ENCODE results near the gene CDH10. TPM values are rescaled to one million over a fixed set of nuclear protein-coding genes. Genes with fewer than 3 reads are reported as not detected.

CDH10 gene
- polyA plus RNA-seq, 1 of the 3 experiments (the other 2 are of a cell fraction): 0.10 TPM

- H3K4me3 ChIP-seq (ENCODE audit: low read depth in 2 of 2, low read length in 1 of 2): no peak overlapping the region
- ChIA-PET POLR2A (no interaction called here), CTCF (no interaction called here)
- no peaks in the 10 kb centered on the region for H3F3A ChIP-seq (replicated peaks; ENCODE audit: insufficient read depth)
- no peak overlapping the region for H2AFZ ChIP-seq (ENCODE audit: low read depth)
- H3K27ac ChIP-seq (ENCODE audit: low read depth in 2 of 2, low read length in 1 of 2): no peak overlapping the region
- H3K9me2 ChIP-seq: no peaks in the 10 kb centered on the region
- no peak for DNase-seq
- no peaks in the 10 kb centered on the region; the same call in 1 of the 2 replicates for H3K27me3 ChIP-seq (ENCODE audit: insufficient read depth)
- 3% methylated on average over 5 of the region's 5 CpGs for WGBS (ENCODE audit: low lambda C conversion rate)
- no peaks in the 10 kb centered on the region for H3K79me2 ChIP-seq (ENCODE audit: insufficient read depth)
- H3K4me2 ChIP-seq: no peak overlapping the region
- no peaks in the 10 kb centered on the region for H3K4me1 ChIP-seq (ENCODE audit: control insufficient read depth in 1 of 2, insufficient read depth in 2 of 2, low read depth in 1 of 2, low read length in 1 of 2)
- no peak overlapping the region for H3K9ac ChIP-seq
- TF ChIP-seq NFIC (IDR thresholded peaks at IDR 0.05; ENCODE audit: borderline replicate concordance) (no peak), RFX5 (IDR thresholded peaks at IDR 0.05; ENCODE audit: low read length) (no peak), MEF2A (IDR thresholded peaks at IDR 0.05; ENCODE audit: borderline replicate concordance, low read depth) (no peak), ZBTB33 (IDR thresholded peaks at IDR 0.05; ENCODE audit: borderline replicate concordance, low read depth) (no peak), RXRA (IDR thresholded peaks at IDR 0.05; ENCODE audit: borderline replicate concordance, low read depth) (no peak), REST (IDR thresholded peaks at IDR 0.05; ENCODE audit: low read depth, low read length) (no peak), TCF12 (IDR thresholded peaks at IDR 0.05) (no peak), GABPA (IDR thresholded peaks at IDR 0.05; ENCODE audit: low read depth) (no peak)
- TF ChIP-seq, protein P1, sequence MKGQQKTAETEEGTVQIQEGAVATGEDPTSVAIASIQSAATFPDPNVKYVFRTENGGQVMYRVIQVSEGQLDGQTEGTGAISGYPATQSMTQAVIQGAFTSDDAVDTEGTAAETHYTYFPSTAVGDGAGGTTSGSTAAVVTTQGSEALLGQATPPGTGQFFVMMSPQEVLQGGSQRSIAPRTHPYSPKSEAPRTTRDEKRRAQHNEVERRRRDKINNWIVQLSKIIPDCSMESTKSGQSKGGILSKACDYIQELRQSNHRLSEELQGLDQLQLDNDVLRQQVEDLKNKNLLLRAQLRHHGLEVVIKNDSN (IDR thresholded peaks at IDR 0.05; ENCODE audit: borderline replicate concordance, low read depth): no peak
- TF ChIP-seq, protein P2, sequence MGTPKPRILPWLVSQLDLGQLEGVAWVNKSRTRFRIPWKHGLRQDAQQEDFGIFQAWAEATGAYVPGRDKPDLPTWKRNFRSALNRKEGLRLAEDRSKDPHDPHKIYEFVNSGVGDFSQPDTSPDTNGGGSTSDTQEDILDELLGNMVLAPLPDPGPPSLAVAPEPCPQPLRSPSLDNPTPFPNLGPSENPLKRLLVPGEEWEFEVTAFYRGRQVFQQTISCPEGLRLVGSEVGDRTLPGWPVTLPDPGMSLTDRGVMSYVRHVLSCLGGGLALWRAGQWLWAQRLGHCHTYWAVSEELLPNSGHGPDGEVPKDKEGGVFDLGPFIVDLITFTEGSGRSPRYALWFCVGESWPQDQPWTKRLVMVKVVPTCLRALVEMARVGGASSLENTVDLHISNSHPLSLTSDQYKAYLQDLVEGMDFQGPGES (IDR thresholded peaks at IDR 0.05; ENCODE audit: low read depth, low read length): no peak
- H3K36me3 ChIP-seq (replicated peaks in 1 of 2; ENCODE audit: control insufficient read depth in 1 of 2, insufficient read depth in 2 of 2, low read length in 1 of 2): no peaks in the 10 kb centered on the region
- no peaks in the 10 kb centered on the region; the same call in 1 of the 2 replicates for H3K9me3 ChIP-seq
- no peaks in the 10 kb centered on the region for H4K20me1 ChIP-seq (ENCODE audit: insufficient read depth)
Measured at GRCh38 chr5:24497591-24498157, 147.1 kb downstream of the CDH10 start.
